Breast epithelium (tissue), 4 donors: ENCODE measurements around the gene SBNO1. TPM values are rescaled to one million over a fixed set of nuclear protein-coding genes. Genes with fewer than 3 reads are reported as not detected.

Source experiments
- DNase-seq, 2 donors: peaks; one replicate each; pipeline ENCODE4 v3.0.0-alpha.2; 2019; ENCODE audit warnings: low spot score in 2 of 2
- H3K27ac ChIP-seq, 2 donors: fragments of 200-600 bp; sonication (generic) in 1 of 2; one replicate each; pipeline ENCODE4 v1.5.1; 2016 to 2019; ENCODE audit warnings: mild to moderate bottlenecking in 1 of 2
- H3K27me3 ChIP-seq, 2 donors: fragments of 200-600 bp; sonication (generic) in 1 of 2; one replicate each; pipeline versions ENCODE4 v1.5.1 to v1.6.0; 2017 to 2019; ENCODE audit warnings: control low read depth in 1 of 2, mild to moderate bottlenecking in 1 of 2
- H3K36me3 ChIP-seq: fragments of 200-600 bp; one replicate; pipeline ENCODE4 v1.5.1; 2019
- H3K4me1 ChIP-seq, 2 donors: fragments of 200-600 bp; sonication (generic); one replicate each; pipeline ENCODE4 v1.5.1; 2016 to 2019; ENCODE audit warnings: control low read depth in 1 of 2
- H3K4me3 ChIP-seq, 3 donors: fragments of 200-600 bp; sonication (generic); 1 replicate in 2 of 3; 2 replicates in 1 of 3; pipeline ENCODE4 v1.5.1; 2016 to 2019; ENCODE audit warnings: mild to moderate bottlenecking in 3 of 3, moderate library complexity in 2 of 3
- H3K9me3 ChIP-seq, 2 donors: fragments of 200-600 bp; sonication (generic) in 1 of 2; one replicate each; pipeline ENCODE4 v1.5.1; 2016 to 2019; ENCODE audit warnings: control low read depth in 1 of 2
- POLR2A ChIP-seq: fragments of 450-650 bp; IDR thresholded peaks from one replicate; pipeline ENCODE4 v1.6.1; 2016; ENCODE audit warnings: antibody characterized with exemption, mild to moderate bottlenecking, moderate library complexity
- POLR2AphosphoS5 ChIP-seq, 3 donors: sonication (generic); formaldehyde crosslinking; IDR thresholded peaks; one replicate each; pipeline ENCODE4 v1.6.1; 2017; ENCODE audit warnings: antibody characterized with exemption in 3 of 3
- intact Hi-C: fragments of 100-400 bp; cut with DNase I; formaldehyde crosslinking; loops from one replicate; pipeline ENCODE4 v1.15.1; 2023; ENCODE audit warnings: low total_unique reads
- total RNA-seq, 3 donors: library from RNA; depleted of rRNA; stranded (reverse); fragments of >200 nt; gene quantifications; one replicate each; pipeline ENCODE4 v1.1.0, GENCODE V29; 2016
- TF ChIP-seq, protein P1 (sequence below), 3 donors: fragments of 450-650 bp; IDR thresholded peaks; one replicate each; pipeline ENCODE4 v1.5.1; 2016 to 2017; ENCODE audit warnings: antibody characterized with exemption in 3 of 3, mild to moderate bottlenecking in 3 of 3, moderate library complexity in 3 of 3

The SBNO1 gene
- total RNA-seq, 3 donors from 2014 or later: 20.3 to 31.0 (median 22.9) TPM

DNA sequence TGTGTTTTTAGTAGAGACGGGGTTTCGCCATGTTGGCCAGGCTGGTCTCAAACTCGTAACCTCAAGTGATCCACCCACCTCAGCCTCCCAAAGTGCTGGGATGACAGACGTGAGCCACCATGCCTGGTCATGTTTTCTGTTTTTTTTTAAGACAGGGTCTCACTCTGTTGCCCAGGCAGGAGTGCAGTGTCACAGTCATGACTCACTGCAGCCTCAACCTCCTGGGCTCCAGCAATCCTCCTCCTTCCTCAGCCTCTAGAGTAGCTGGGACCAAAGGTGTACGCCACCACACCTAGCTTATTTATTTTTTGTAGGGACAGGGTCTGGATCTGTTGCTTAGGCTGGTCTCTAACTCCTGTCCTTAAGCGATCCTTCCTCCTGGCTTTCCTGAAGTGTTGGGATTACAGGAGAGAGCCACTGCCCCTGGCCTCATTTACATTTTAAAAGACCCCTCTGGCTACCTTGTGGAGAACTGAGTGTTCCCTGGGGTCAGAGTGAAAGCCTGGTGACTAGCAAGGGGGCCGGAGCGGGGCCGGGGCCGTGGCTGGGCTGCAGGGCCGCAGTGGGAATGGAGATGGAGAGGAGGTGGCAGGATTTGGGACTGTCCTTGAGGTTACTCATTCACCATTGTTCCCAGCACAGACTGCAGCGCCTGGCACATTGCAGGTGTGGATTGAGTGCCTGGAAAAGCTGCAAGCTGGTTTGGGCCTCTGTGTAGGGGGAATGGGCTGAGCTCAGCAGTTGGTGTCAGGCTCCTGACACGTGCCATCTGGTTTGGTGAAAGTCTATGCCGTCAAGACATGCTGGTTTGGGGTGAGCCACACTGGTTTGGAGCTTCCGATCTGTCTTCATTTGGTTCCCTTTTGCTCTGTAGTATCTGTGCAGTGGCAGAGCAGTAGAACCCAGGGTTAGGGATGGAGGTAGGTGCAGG lies 37.4 kb upstream of the SBNO1 start:
- no peaks in the 10 kb centered on the region for H3K9me3 ChIP-seq
- peaks cover 9 to 12% of the 10 kb centered on the region in 2 donors for H3K4me1 ChIP-seq
- TF ChIP-seq, protein P1, sequence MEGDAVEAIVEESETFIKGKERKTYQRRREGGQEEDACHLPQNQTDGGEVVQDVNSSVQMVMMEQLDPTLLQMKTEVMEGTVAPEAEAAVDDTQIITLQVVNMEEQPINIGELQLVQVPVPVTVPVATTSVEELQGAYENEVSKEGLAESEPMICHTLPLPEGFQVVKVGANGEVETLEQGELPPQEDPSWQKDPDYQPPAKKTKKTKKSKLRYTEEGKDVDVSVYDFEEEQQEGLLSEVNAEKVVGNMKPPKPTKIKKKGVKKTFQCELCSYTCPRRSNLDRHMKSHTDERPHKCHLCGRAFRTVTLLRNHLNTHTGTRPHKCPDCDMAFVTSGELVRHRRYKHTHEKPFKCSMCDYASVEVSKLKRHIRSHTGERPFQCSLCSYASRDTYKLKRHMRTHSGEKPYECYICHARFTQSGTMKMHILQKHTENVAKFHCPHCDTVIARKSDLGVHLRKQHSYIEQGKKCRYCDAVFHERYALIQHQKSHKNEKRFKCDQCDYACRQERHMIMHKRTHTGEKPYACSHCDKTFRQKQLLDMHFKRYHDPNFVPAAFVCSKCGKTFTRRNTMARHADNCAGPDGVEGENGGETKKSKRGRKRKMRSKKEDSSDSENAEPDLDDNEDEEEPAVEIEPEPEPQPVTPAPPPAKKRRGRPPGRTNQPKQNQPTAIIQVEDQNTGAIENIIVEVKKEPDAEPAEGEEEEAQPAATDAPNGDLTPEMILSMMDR (IDR thresholded peaks at IDR 0.05): no peak
- no peak for TF ChIP-seq POLR2AphosphoS5 (IDR thresholded peaks at IDR 0.05)
- no peak for TF ChIP-seq POLR2A
- H3K27ac ChIP-seq: peak overlapping the region in 1 of 2 donors; percentile 12
- no peak for DNase-seq
- peaks cover 7% of the 10 kb centered on the region for H3K36me3 ChIP-seq
- no peaks in the 10 kb centered on the region for H3K27me3 ChIP-seq
- intact Hi-C loops: no loop called here
- no peak overlapping the region for H3K4me3 ChIP-seq

- intact Hi-C loops: no loop called here
- no peak for DNase-seq
- peaks cover 9 to 12% of the 10 kb centered on the region in 2 donors for H3K4me1 ChIP-seq
- peak overlapping the region; percentile 20 to 84 for H3K27ac ChIP-seq
- no peaks in the 10 kb centered on the region for H3K9me3 ChIP-seq
- peaks cover 8% of the 10 kb centered on the region for H3K36me3 ChIP-seq
- H3K27me3 ChIP-seq: no peaks in the 10 kb centered on the region
- no peak overlapping the region for H3K4me3 ChIP-seq
- TF ChIP-seq, protein P1 (IDR thresholded peaks at IDR 0.05): no peak
- TF ChIP-seq POLR2AphosphoS5 (IDR thresholded peaks at IDR 0.05) (no peak), POLR2A (no peak)
Observed at GRCh38 chr12:123399255-123399617, 34.6 kb upstream of the SBNO1 start.

DNA sequence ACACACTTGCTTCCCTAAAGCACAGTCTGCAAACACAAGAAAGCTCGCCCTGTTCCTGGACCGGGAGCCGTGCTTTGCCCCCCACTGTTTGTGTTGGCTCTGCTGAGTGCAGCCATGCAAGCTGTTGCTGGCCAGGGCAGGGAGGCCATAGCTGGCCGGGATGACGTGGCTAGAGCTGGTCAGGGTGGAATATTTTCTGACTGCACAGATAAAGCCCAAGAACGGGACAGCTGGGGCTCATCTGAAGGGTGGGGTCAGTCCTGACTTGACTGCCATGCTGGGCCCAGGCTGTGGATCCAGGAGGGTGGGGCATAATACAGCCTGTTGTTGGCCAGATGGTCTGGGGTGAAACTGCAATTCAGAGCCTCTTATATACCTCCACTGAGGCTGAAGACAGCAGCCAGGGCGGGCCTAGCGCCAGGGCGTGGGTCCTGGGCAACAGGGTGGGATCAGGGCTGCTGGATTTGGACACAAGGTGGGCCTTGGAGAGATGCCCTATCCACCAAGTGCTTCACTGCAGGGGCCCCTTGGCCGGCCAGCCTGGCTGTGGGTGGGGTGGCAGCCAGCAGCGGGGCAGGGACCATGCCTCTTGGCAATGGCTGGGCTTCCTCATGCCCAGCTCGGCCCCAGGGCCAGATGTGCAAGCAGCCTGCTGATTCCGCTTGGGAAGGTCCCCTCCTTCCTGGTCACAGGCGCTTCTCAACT lies 34.1 kb upstream of the SBNO1 start:
- no peak for DNase-seq
- Histone ChIP-seq H3K27ac (peak overlapping the region; percentile 20 to 84), H3K4me3 (peak overlapping the region in 1 of 3 donors; percentile 4), H3K9me3 (no peaks in the 10 kb centered on the region), H3K36me3 (peaks cover 3% of the 10 kb centered on the region), H3K4me1 (peaks cover 9 to 12% of the 10 kb centered on the region in 2 donors), H3K27me3 (no peaks in the 10 kb centered on the region)
- intact Hi-C loops: no loop called here
- TF ChIP-seq POLR2AphosphoS5 (IDR thresholded peaks at IDR 0.05): no peak
- TF ChIP-seq, protein P1 (IDR thresholded peaks at IDR 0.05): no peak
- TF ChIP-seq POLR2A: no peak

DNA sequence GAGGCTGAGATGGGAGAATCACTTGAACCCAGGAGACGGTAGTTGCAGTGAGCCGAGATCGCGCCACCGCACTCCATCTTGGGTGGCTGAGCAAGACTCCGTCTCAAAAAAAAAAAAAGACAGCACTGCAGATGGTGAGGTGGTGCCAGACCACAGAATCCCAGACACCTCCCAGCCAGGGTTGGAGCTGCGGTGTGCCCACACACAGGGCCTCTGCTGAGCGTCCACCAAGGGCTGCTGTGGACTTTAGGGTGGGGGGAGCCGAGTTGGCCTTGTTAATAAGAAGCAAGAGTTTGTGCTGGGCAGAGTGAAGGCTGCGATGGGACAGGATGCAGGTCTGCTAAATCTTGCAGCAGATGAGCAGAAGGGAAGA lies 33.5 kb upstream of the SBNO1 start:
- Histone ChIP-seq H3K4me1 (peaks cover 9 to 12% of the 10 kb centered on the region in 2 donors), H3K4me3 (peak overlapping the region in 1 of 3 donors; percentile 4), H3K27me3 (no peaks in the 10 kb centered on the region), H3K9me3 (no peaks in the 10 kb centered on the region), H3K27ac (peak overlapping the region in 1 of 2 donors; percentile 84), H3K36me3 (peaks cover 3% of the 10 kb centered on the region)
- DNase-seq: no peak
- TF ChIP-seq POLR2A (no peak), POLR2AphosphoS5 (IDR thresholded peaks at IDR 0.05) (no peak)
- TF ChIP-seq, protein P1 (IDR thresholded peaks at IDR 0.05): no peak
- intact Hi-C loops: no loop called here

DNA sequence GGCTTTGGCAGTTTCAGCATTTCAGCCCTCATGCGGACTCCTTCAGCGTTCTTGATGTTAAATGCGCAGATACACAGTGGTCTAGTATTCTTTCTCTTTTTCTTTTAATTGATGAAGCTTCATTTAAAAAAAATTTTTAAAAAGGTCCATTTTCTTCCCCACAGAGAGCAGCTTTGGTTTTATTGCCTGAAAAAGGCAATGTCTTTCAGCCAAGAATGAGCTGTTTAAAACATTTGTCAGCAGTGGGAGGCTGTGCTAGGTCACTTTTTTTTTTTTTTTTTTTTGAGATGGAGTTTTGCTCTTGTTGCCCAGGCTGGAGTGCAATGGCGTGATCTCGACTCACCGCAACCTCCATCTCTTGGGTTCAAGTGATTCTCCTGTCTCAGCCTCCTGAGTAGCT lies 32.8 kb upstream of the SBNO1 start:
- Histone ChIP-seq H3K4me3 (no peak overlapping the region), H3K27ac (no peak overlapping the region), H3K27me3 (no peaks in the 10 kb centered on the region), H3K4me1 (peaks cover 9 to 12% of the 10 kb centered on the region in 2 donors), H3K36me3 (peaks cover 3% of the 10 kb centered on the region), H3K9me3 (no peaks in the 10 kb centered on the region)
- intact Hi-C loops: no loop called here
- DNase-seq: no peak
- TF ChIP-seq POLR2AphosphoS5 (IDR thresholded peaks at IDR 0.05) (no peak), POLR2A (no peak)
- TF ChIP-seq, protein P1 (IDR thresholded peaks at IDR 0.05): no peak
